ENCODE data around the gene KRTAP4-8.
"Not testable (repeated sequence)": the region's sequence is repeated elsewhere in the genome, so short reads cannot be mapped to it uniquely, and the experiment has no call there.

The KRTAP4-8 gene

GRCh38 chr17:41121742-41122141 is 23.8 kb upstream of the KRTAP4-8 start:
- Histone ChIP-seq H2AFZ (ENCODE audit: low read depth) (no peak overlapping the region), H3K36me3 (ENCODE audit: insufficient read depth) (no peaks in the 10 kb centered on the region), H3K27ac (no peak overlapping the region), H3K9ac (no peak overlapping the region), H4K20me1 (ENCODE audit: insufficient read depth) (no peaks in the 10 kb centered on the region), H3K4me2 (no peak overlapping the region), H3K4me1 (ENCODE audit: low read depth, poor library complexity, severe bottlenecking) (no peaks in the 10 kb centered on the region), H3K4me3 (IDR thresholded peaks at IDR 0.05; ENCODE audit: insufficient read depth, low read depth, low read length) (no peak overlapping the region), H3K79me2 (ENCODE audit: insufficient read depth, low read depth) (no peaks in the 10 kb centered on the region), H3K27me3 (ENCODE audit: insufficient read depth, low read depth) (no peaks in the 10 kb centered on the region)
- no peak for TF ChIP-seq CTCF (conservative IDR thresholded peaks at IDR 0.05; ENCODE audit: low read depth, low read length)

- H3K4me2 ChIP-seq; H3K4me1 ChIP-seq (ENCODE audit: low read depth, poor library complexity, severe bottlenecking); H3K27ac ChIP-seq; H3K9ac ChIP-seq; H3K27me3 ChIP-seq (ENCODE audit: insufficient read depth, low read depth); H2AFZ ChIP-seq (ENCODE audit: low read depth); H3K79me2 ChIP-seq (ENCODE audit: insufficient read depth, low read depth); H3K36me3 ChIP-seq (ENCODE audit: insufficient read depth); H3K4me3 ChIP-seq (IDR thresholded peaks at IDR 0.05; ENCODE audit: insufficient read depth, low read depth, low read length); H4K20me1 ChIP-seq (ENCODE audit: insufficient read depth): not testable (repeated sequence)
Observed at GRCh38 chr17:41119696-41120690, 22.1 kb upstream of the KRTAP4-8 start.

GRCh38 chr17:41118721-41119120 is 20.8 kb upstream of the KRTAP4-8 start:
- Histone ChIP-seq H3K4me1 (ENCODE audit: low read depth, poor library complexity, severe bottlenecking) (no peaks in the 10 kb centered on the region), H2AFZ (ENCODE audit: low read depth) (no peak overlapping the region), H3K9ac (no peak overlapping the region)

GRCh38 chr17:41117846-41118386 is 20.0 kb upstream of the KRTAP4-8 start, which contains the start of gene KRTAP4-11:
Gene KRTAP4-11, minus strand, starts transcription at chr17:41118373. Its CDS starts 58 bp downstream, at chr17:41118315.
- H3K4me1 ChIP-seq (ENCODE audit: low read depth, poor library complexity, severe bottlenecking); H3K79me2 ChIP-seq (ENCODE audit: insufficient read depth, low read depth); H3K4me2 ChIP-seq; H3K27ac ChIP-seq; H3K4me3 ChIP-seq (IDR thresholded peaks at IDR 0.05; ENCODE audit: insufficient read depth, low read depth, low read length); H2AFZ ChIP-seq (ENCODE audit: low read depth); H3K36me3 ChIP-seq (ENCODE audit: insufficient read depth); H3K27me3 ChIP-seq (ENCODE audit: insufficient read depth, low read depth); H4K20me1 ChIP-seq (ENCODE audit: insufficient read depth); H3K9ac ChIP-seq: not testable (repeated sequence)

More at GRCh38 chr17:41118721-41119120, 20.8 kb upstream of the KRTAP4-8 start:
- H3K4me2 ChIP-seq: no peak overlapping the region
- H3K27ac ChIP-seq: no peak overlapping the region
- no peaks in the 10 kb centered on the region for H4K20me1 ChIP-seq (ENCODE audit: insufficient read depth)
- no peak for TF ChIP-seq CTCF (conservative IDR thresholded peaks at IDR 0.05; ENCODE audit: low read depth, low read length)
- no peaks in the 10 kb centered on the region for H3K79me2 ChIP-seq (ENCODE audit: insufficient read depth, low read depth)
- H3K27me3 ChIP-seq (ENCODE audit: insufficient read depth, low read depth): no peaks in the 10 kb centered on the region
- H3K4me3 ChIP-seq (IDR thresholded peaks at IDR 0.05; ENCODE audit: insufficient read depth, low read depth, low read length): no peak overlapping the region
- no peaks in the 10 kb centered on the region for H3K36me3 ChIP-seq (ENCODE audit: insufficient read depth)

GRCh38 chr17:41116297-41116696 is 18.4 kb upstream of the KRTAP4-8 start:
- H3K27me3 ChIP-seq (ENCODE audit: insufficient read depth, low read depth): no peaks in the 10 kb centered on the region
- no peaks in the 10 kb centered on the region for H3K79me2 ChIP-seq (ENCODE audit: insufficient read depth, low read depth)
- no peak overlapping the region for H3K9ac ChIP-seq
- no peak overlapping the region for H3K27ac ChIP-seq
- H3K4me3 ChIP-seq (IDR thresholded peaks at IDR 0.05; ENCODE audit: insufficient read depth, low read depth, low read length): no peak overlapping the region
- no peaks in the 10 kb centered on the region for H3K36me3 ChIP-seq (ENCODE audit: insufficient read depth)
- H3K4me1 ChIP-seq (ENCODE audit: low read depth, poor library complexity, severe bottlenecking): no peaks in the 10 kb centered on the region
- no peak overlapping the region for H2AFZ ChIP-seq (ENCODE audit: low read depth)
- H3K4me2 ChIP-seq: no peak overlapping the region
- H4K20me1 ChIP-seq (ENCODE audit: insufficient read depth): no peaks in the 10 kb centered on the region
- no peak for TF ChIP-seq CTCF (conservative IDR thresholded peaks at IDR 0.05; ENCODE audit: low read depth, low read length)

All from KMS-11 (cell line).